GM12892 (cell line): ENCODE results near the gene ADARB2.

Source experiments
- DNase-seq: peaks from one replicate; pipeline ENCODE4 v3.0.0; 2011; ENCODE audit not compliant: insufficient read length
- FAIRE-seq: peaks from 2 replicates; lab custom pipeline; 2011; peaks lifted over from hg19 to GRCh38; lab: Jason Lieb, UNC
- POLR2A ChIP-seq: IDR thresholded peaks from 2 replicates; pipeline ENCODE4 v1.6.1; 2011; ENCODE audit warnings: low read depth, low read length, control low read depth
- POLR2AphosphoS5 ChIP-seq: IDR thresholded peaks from 2 replicates; pipeline ENCODE4 v1.6.1; 2011; ENCODE audit warnings: low read depth, low read length, control low read depth
- TAF1 ChIP-seq: IDR thresholded peaks from 2 replicates; pipeline ENCODE4 v1.6.1; 2011; ENCODE audit warnings: low read depth, mild to moderate bottlenecking, control low read depth, low read length, borderline replicate concordance

The ADARB2 gene

GRCh38 chr10:1665021-1665661 is 72.2 kb downstream of the ADARB2 start:
- FAIRE-seq (no peak), DNase-seq (no peak)
- no peak for TF ChIP-seq TAF1
- TF ChIP-seq POLR2AphosphoS5: no peak
- TF ChIP-seq POLR2A: no peak

GRCh38 chr10:1664333-1664964 is 72.9 kb downstream of the ADARB2 start:
- FAIRE-seq: no peak
- no peak for TF ChIP-seq TAF1
- TF ChIP-seq POLR2A: no peak
- no peak for TF ChIP-seq POLR2AphosphoS5

GRCh38 chr10:1663226-1663625 is 74.1 kb downstream of the ADARB2 start:
- no peak for FAIRE-seq
- DNase-seq: no peak
- no peak for TF ChIP-seq TAF1

More at GRCh38 chr10:1664333-1664964, 72.9 kb downstream of the ADARB2 start:
- no peak for DNase-seq

GRCh38 chr10:1662438-1663025 is 74.8 kb downstream of the ADARB2 start:
- DNase-seq: no peak
- no peak for TF ChIP-seq TAF1
- TF ChIP-seq POLR2AphosphoS5: no peak
- TF ChIP-seq POLR2A: no peak
- no peak for FAIRE-seq

GRCh38 chr10:1661859-1662437 is 75.4 kb downstream of the ADARB2 start:
- TF ChIP-seq POLR2A: no peak
- TF ChIP-seq POLR2AphosphoS5: 0 out of 2 replicates have a peak, but pooled peaks have one; percentile 27
- TF ChIP-seq TAF1: no peak
- DNase-seq: peak; percentile 41
- FAIRE-seq: no peak

- DNase-seq (no peak), FAIRE-seq (no peak)
- TF ChIP-seq POLR2A: no peak
- TF ChIP-seq TAF1: no peak
- TF ChIP-seq POLR2AphosphoS5: no peak
Measured at GRCh38 chr10:1661416-1661815, 75.9 kb downstream of the ADARB2 start.

- no peak for DNase-seq
- FAIRE-seq: no peak
- no peak for TF ChIP-seq POLR2A
- no peak for TF ChIP-seq TAF1
- no peak for TF ChIP-seq POLR2AphosphoS5
Measured at GRCh38 chr10:1660815-1661214, 76.5 kb downstream of the ADARB2 start.

GRCh38 chr10:1660386-1660785 is 76.9 kb downstream of the ADARB2 start:
- TF ChIP-seq POLR2A: no peak
- TF ChIP-seq TAF1: no peak
- no peak for TF ChIP-seq POLR2AphosphoS5
- no peak for DNase-seq
- FAIRE-seq: no peak

GRCh38 chr10:1659221-1659791 is 78.0 kb downstream of the ADARB2 start:
- FAIRE-seq: no peak
- TF ChIP-seq TAF1: no peak
- TF ChIP-seq POLR2A: no peak
- no peak for TF ChIP-seq POLR2AphosphoS5

GRCh38 chr10:1658658-1659057 is 78.7 kb downstream of the ADARB2 start:
- TF ChIP-seq POLR2A (no peak), TAF1 (no peak), POLR2AphosphoS5 (no peak)
- FAIRE-seq: no peak
- DNase-seq: no peak

More at GRCh38 chr10:1659221-1659791, 78.0 kb downstream of the ADARB2 start:
- DNase-seq: no peak

- FAIRE-seq (no peak), DNase-seq (no peak)
- TF ChIP-seq POLR2A: no peak
- no peak for TF ChIP-seq POLR2AphosphoS5
- no peak for TF ChIP-seq TAF1
Measured at GRCh38 chr10:1657479-1657878, 79.8 kb downstream of the ADARB2 start.
